IgD-negative memory B cell (primary cell): ENCODE measurements around the gene ADAMTS18. TPM values are rescaled to one million over a fixed set of nuclear protein-coding genes. Genes with fewer than 3 reads are reported as not detected.
"Not testable (repeated sequence)": the region's sequence is repeated elsewhere in the genome, so short reads cannot be mapped to it uniquely, and the experiment has no call there.

Experiments
- H3K27ac Mint-ChIP-seq, 3 donors: one replicate each; pipeline ENCODE4 v1.8.0; 2020 to 2022; ENCODE audit warnings: mild to moderate bottlenecking in 3 of 3, mixed read lengths in 3 of 3, moderate library complexity in 1 of 3
- H3K27me3 Mint-ChIP-seq: one replicate; pipeline ENCODE4 v1.8.0; 2021; ENCODE audit warnings: mixed read lengths
- H3K36me3 Mint-ChIP-seq: one replicate; pipeline ENCODE4 v1.8.0; 2020; ENCODE audit warnings: mild to moderate bottlenecking, mixed read lengths
- H3K4me1 Mint-ChIP-seq, 3 donors: one replicate each; pipeline ENCODE4 v1.8.0; 2020 to 2022; ENCODE audit warnings: mixed read lengths in 3 of 3, mild to moderate bottlenecking in 1 of 3
- H3K4me3 Mint-ChIP-seq, 4 donors: one replicate each; pipeline ENCODE4 v1.8.0; 2020 to 2022; ENCODE audit warnings: mild to moderate bottlenecking in 4 of 4, mixed read lengths in 4 of 4, moderate library complexity in 3 of 4
- H3K9me3 Mint-ChIP-seq, 3 donors: one replicate each; pipeline ENCODE4 v1.8.0; 2020 to 2021; ENCODE audit warnings: mixed read lengths in 3 of 3, mild to moderate bottlenecking in 1 of 3
- polyA plus RNA-seq: library from polyadenylated mRNA; unstranded; fragments of 300-500 nt; fragmentation: Illumina TruSeq; gene quantifications from one replicate; pipeline ENCODE4 v1.2.3, GENCODE V29; 2021

Gene ADAMTS18
- polyA plus RNA-seq, 1 donor from 2014 or later, result not detected

DNA sequence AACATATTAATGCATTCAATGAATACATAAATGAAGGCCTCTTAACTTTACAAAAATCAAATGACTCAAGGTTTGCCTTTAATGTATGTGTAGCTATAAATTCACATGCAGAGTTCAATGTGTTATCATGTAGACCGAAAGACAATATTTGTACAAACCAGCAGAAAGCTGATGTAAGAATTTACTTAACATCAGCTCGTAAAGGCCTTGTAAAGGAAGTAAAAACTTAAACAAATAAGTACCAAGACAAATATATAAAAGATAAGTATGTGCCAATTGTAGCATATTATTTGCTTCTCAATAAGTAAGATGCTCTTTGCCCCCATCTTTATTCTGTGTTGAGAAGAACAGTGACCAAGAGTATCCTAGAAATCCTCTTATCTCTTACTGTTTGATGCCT, 130.0 kb downstream of the ADAMTS18 start:
- Mint-ChIP-seq H3K4me3 (no peak overlapping the region), H3K4me1 (no peaks in the 10 kb centered on the region), H3K27ac (no peak overlapping the region), H3K36me3 (no peaks in the 10 kb centered on the region), H3K27me3 (peaks cover 6% of the 10 kb centered on the region), H3K9me3 (no peaks in the 10 kb centered on the region)

- H3K27me3 Mint-ChIP-seq, result peaks cover 9% of the 10 kb centered on the region
- H3K4me1 Mint-ChIP-seq, result peaks cover 0 to 5% (median 0%) of the 10 kb centered on the region in 3 donors
- H3K4me3 Mint-ChIP-seq, result peak overlapping the region in 1 of 4 donors; percentile 6
- H3K9me3 Mint-ChIP-seq, result no peaks in the 10 kb centered on the region
- no peak overlapping the region for H3K27ac Mint-ChIP-seq
- no peaks in the 10 kb centered on the region for H3K36me3 Mint-ChIP-seq
Measured at GRCh38 chr16:77304134-77304533, 130.7 kb downstream of the ADAMTS18 start.

GRCh38 chr16:77302674-77303073, 132.2 kb downstream of the ADAMTS18 start:
- Mint-ChIP-seq H3K4me1 (peaks cover 0 to 5% (median 0%) of the 10 kb centered on the region in 3 donors), H3K27ac (no peak overlapping the region), H3K4me3 (no peak overlapping the region), H3K9me3 (no peaks in the 10 kb centered on the region), H3K36me3 (no peaks in the 10 kb centered on the region), H3K27me3 (peaks cover 9% of the 10 kb centered on the region)

GRCh38 chr16:77302249-77302648, 132.6 kb downstream of the ADAMTS18 start:
- Mint-ChIP-seq H3K27ac (no peak overlapping the region), H3K36me3 (no peaks in the 10 kb centered on the region), H3K4me3 (no peak overlapping the region), H3K4me1 (peaks cover 0 to 5% (median 0%) of the 10 kb centered on the region in 3 donors), H3K27me3 (peaks cover 9% of the 10 kb centered on the region), H3K9me3 (no peaks in the 10 kb centered on the region)

DNA sequence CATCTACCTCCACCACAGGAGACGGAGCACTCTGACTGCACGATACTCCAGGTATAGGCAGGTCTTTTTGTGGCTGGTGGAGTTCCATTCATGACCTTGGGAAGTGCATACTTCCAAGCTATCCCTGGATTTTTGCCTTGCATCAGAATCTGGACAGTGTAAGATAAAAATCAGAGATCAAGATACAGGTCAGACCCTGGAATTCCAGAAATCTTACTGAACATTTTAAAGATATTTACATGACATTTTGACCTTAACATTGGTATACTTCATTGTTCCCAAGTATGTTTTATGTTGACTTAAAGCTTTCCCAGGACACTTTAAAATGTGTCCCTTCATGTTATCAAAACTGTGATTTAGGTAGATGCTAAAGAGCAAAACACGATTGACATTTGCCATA, 134.6 kb downstream of the ADAMTS18 start:
- H3K36me3 Mint-ChIP-seq, result no peaks in the 10 kb centered on the region
- peaks cover 0 to 3% (median 0%) of the 10 kb centered on the region in 3 donors for H3K9me3 Mint-ChIP-seq
- no peak overlapping the region for H3K4me3 Mint-ChIP-seq
- peaks cover 0 to 5% (median 0%) of the 10 kb centered on the region in 3 donors for H3K4me1 Mint-ChIP-seq
- H3K27ac Mint-ChIP-seq, result no peak overlapping the region
- peaks cover 9% of the 10 kb centered on the region for H3K27me3 Mint-ChIP-seq

DNA sequence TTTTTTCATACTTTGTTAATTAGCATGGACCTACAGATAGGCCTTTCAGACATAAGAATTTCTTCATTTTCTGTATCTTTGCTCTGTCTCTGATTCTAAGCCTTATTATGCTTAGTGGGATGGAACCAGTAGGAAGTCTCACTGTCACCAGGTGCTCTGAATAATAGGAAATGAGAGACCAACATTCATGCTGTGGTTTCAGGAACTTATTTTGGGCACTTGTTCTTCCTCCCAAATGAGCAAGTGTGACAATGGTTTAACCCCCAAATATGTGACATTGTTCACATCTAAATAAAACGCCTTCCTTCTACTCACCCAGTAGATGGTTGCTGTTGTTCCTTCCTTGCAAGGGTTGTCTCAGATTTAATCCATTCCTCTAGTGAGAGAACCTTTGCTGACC, 135.4 kb downstream of the ADAMTS18 start:
- H3K9me3 Mint-ChIP-seq, result peaks cover 0 to 3% (median 0%) of the 10 kb centered on the region in 3 donors
- H3K27me3 Mint-ChIP-seq, result peaks cover 9% of the 10 kb centered on the region
- H3K4me1 Mint-ChIP-seq, result peaks cover 0 to 5% (median 0%) of the 10 kb centered on the region in 3 donors
- no peak overlapping the region for H3K4me3 Mint-ChIP-seq
- H3K27ac Mint-ChIP-seq, result no peak overlapping the region
- no peaks in the 10 kb centered on the region for H3K36me3 Mint-ChIP-seq

GRCh38 chr16:77298418-77299360, 136.1 kb downstream of the ADAMTS18 start:
- H3K4me1 Mint-ChIP-seq, result peaks cover 0 to 5% (median 0%) of the 10 kb centered on the region in 3 donors
- peaks cover 0 to 3% (median 0%) of the 10 kb centered on the region in 3 donors for H3K9me3 Mint-ChIP-seq
- H3K27ac Mint-ChIP-seq, result peak overlapping the region in 1 of 3 donors; percentile 69
- H3K36me3 Mint-ChIP-seq, result no peaks in the 10 kb centered on the region
- peaks cover 9% of the 10 kb centered on the region for H3K27me3 Mint-ChIP-seq
- H3K4me3 Mint-ChIP-seq, result no peak overlapping the region

DNA sequence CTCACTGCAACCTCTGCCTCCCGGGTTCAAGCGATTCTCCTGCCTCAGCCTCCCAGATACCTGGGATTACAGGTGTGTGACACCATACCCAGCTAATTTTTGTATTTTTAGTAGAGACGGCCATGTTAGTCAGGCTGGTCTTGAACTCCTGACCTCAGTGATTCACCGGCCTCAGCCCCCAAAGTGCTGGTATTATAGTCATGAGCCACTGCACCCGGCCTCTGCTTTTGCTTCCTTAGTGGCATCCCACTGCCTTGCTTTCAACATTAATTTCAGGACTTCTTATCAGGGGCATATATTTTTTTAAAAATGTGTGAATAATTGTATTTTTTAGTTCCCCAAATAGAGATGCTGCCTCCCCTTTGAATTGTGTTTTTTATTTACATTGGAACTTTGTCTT, 136.8 kb downstream of the ADAMTS18 start:
- H3K27me3 Mint-ChIP-seq, result peaks cover 8% of the 10 kb centered on the region
- H3K36me3 Mint-ChIP-seq, result no peaks in the 10 kb centered on the region
- H3K4me1 Mint-ChIP-seq, result peaks cover 0 to 5% (median 0%) of the 10 kb centered on the region in 3 donors
- peak overlapping the region in 1 of 3 donors; percentile 69 for H3K27ac Mint-ChIP-seq
- H3K9me3 Mint-ChIP-seq, result peaks cover 0 to 3% (median 0%) of the 10 kb centered on the region in 3 donors
- no peak overlapping the region for H3K4me3 Mint-ChIP-seq

- Mint-ChIP-seq H3K9me3 (peaks cover 0 to 3% (median 0%) of the 10 kb centered on the region in 3 donors), H3K27me3 (peaks cover 6% of the 10 kb centered on the region)
Measured at GRCh38 chr16:77295896-77296295, 138.9 kb downstream of the ADAMTS18 start.

GRCh38 chr16:77290451-77291115, 144.3 kb downstream of the ADAMTS18 start:
- H3K36me3 Mint-ChIP-seq, result no peaks in the 10 kb centered on the region
- no peak overlapping the region for H3K4me3 Mint-ChIP-seq
- no peaks in the 10 kb centered on the region for H3K4me1 Mint-ChIP-seq
- no peak overlapping the region for H3K27ac Mint-ChIP-seq
- H3K9me3 Mint-ChIP-seq, result no peaks in the 10 kb centered on the region
- peaks cover 2% of the 10 kb centered on the region for H3K27me3 Mint-ChIP-seq

More at GRCh38 chr16:77295896-77296295, 138.9 kb downstream of the ADAMTS18 start:
- Mint-ChIP-seq H3K36me3 (no peaks in the 10 kb centered on the region), H3K4me1 (peaks cover 0 to 5% (median 0%) of the 10 kb centered on the region in 3 donors), H3K4me3 (no peak overlapping the region), H3K27ac (no peak overlapping the region)

DNA sequence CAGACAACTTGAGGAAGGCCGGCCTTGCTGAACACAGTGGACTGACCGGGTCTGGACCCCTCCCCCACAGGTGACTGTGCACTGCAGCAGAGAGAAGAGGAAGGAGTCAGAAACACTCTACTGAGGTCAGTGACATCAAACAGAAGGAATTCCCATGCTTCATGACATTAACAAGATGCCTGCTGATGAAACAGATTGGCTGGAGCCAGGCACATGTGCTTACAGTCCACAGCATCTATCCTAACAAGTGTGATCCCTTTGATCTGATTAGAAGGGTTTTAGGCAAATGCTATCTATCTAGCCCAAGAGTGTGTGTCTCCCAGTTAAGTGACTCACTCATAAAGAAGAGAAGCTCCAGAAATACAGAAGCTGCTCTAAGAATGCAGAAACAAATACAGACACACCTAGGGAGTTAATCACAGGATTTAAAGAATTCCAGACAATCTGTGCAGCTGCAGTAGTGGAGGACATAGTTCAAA, 145.5 kb downstream of the ADAMTS18 start:
- Mint-ChIP-seq H3K9me3 (no peaks in the 10 kb centered on the region), H3K4me3 (no peak overlapping the region), H3K27ac (no peak overlapping the region), H3K36me3 (no peaks in the 10 kb centered on the region), H3K27me3 (peaks cover 2% of the 10 kb centered on the region), H3K4me1 (no peaks in the 10 kb centered on the region)

- Mint-ChIP-seq H3K36me3 (no peaks in the 10 kb centered on the region), H3K9me3 (no peaks in the 10 kb centered on the region), H3K4me3 (no peak overlapping the region), H3K27ac (no peak overlapping the region), H3K4me1 (no peaks in the 10 kb centered on the region), H3K27me3 (peaks cover 2% of the 10 kb centered on the region)
Measured at GRCh38 chr16:77288222-77288621, 146.6 kb downstream of the ADAMTS18 start.

- Mint-ChIP-seq H3K36me3 (no peaks in the 10 kb centered on the region), H3K27ac (no peak overlapping the region), H3K4me3 (no peak overlapping the region), H3K27me3 (peaks cover 2% of the 10 kb centered on the region), H3K4me1 (no peaks in the 10 kb centered on the region), H3K9me3 (no peaks in the 10 kb centered on the region)
Measured at GRCh38 chr16:77285676-77286075, 149.2 kb downstream of the ADAMTS18 start.

DNA sequence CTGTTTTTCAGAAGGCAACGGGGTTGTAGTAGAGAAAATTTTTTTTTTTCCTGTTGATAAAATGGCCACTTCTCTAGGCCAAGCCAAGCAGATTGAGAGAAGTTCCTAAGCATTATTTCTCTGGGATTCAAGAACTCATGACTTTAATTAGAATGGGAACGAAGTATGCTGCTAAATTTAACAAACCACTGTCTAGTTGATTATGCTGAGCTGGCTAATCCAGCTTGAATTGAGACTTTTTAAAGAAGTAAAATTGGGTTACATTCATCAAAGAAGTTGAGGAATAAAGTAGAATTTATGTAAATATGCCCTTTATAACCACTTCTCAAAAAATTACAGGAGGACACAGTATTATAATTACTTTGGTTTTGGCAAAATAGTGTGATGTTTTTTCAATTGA, 152.5 kb downstream of the ADAMTS18 start:
- Mint-ChIP-seq H3K4me3 (no peak overlapping the region), H3K36me3 (no peaks in the 10 kb centered on the region), H3K27me3 (no peaks in the 10 kb centered on the region), H3K9me3 (peaks cover 0 to 1% (median 0%) of the 10 kb centered on the region in 3 donors), H3K27ac (no peak overlapping the region), H3K4me1 (no peaks in the 10 kb centered on the region)

GRCh38 chr16:77279316-77279715, 155.5 kb downstream of the ADAMTS18 start:
- not testable (repeated sequence) for H3K4me1 Mint-ChIP-seq, H3K27ac Mint-ChIP-seq, H3K4me3 Mint-ChIP-seq, H3K36me3 Mint-ChIP-seq, H3K27me3 Mint-ChIP-seq, H3K9me3 Mint-ChIP-seq
